ENCODE results near the gene MPHOSPH6. TPM values are rescaled to one million over a fixed set of nuclear protein-coding genes. Genes with fewer than 3 reads are reported as not detected.
"Not testable (repeated sequence)": the region's sequence is repeated elsewhere in the genome, so short reads cannot be mapped to it uniquely, and the experiment has no call there.

The MPHOSPH6 gene
- total RNA-seq, 1 donor from 2014 or later = 24.3 TPM

DNA sequence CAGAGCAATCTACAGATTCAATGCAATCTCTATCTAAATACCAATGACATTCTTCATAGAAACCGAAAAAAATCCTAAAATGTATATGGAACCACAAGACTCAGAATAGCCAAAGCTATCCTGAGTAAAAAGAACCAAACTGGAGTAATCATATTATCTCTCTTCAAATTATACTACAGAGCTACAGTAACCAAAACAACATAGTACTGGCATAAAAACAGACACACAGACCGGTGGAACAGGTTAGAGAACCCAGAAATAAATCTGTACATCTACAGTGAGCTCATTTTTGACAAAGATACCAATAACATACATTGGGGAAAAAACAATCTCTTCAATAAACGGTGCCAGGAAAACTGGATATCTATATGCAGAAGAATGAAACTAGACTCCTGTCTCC, 45.4 kb downstream of the MPHOSPH6 start:
- Histone ChIP-seq H3K4me3 (no peak overlapping the region), H3K36me3 (no peaks in the 10 kb centered on the region), H3K27me3 (ENCODE audit: low read depth) (no peaks in the 10 kb centered on the region), H3K4me1 (no peaks in the 10 kb centered on the region), H3K27ac (no peak overlapping the region), H3K9me3 (no peaks in the 10 kb centered on the region)
- no peak for DNase-seq
- no peak for TF ChIP-seq CTCF (IDR thresholded peaks at IDR 0.05)
- intact Hi-C loops (cut with DNase I) = no loop called here
- no peak for ATAC-seq

DNA sequence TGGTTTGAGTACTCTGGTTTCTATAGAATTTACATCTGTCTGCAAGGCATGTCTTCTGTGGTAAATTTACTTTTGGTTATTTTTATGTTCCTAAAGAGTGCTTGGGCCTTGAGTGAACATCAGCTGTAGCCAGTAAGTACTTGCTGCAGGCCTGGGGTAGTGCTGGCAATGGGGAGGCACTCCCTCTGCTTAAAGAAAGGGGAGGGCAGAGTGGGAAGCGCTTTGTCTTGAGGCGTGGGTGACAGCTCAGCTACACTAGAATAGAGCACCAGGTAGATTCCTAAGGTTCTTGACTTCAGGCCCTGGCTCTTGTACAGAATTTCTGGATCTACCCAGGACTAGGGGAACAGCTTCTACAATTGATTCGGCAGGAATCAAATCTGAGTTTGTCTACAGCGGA, 50.6 kb downstream of the MPHOSPH6 start:
- no peak overlapping the region for H3K27ac ChIP-seq
- H3K4me3 ChIP-seq = no peak overlapping the region
- H3K27me3 ChIP-seq (ENCODE audit: low read depth) = no peaks in the 10 kb centered on the region
- H3K9me3 ChIP-seq = no peaks in the 10 kb centered on the region
- no peaks in the 10 kb centered on the region for H3K36me3 ChIP-seq
- ATAC-seq (no peak), DNase-seq (no peak)
- TF ChIP-seq CTCF (IDR thresholded peaks at IDR 0.05) = no peak
- intact Hi-C loops (cut with DNase I) = no loop called here
- no peaks in the 10 kb centered on the region for H3K4me1 ChIP-seq

DNA sequence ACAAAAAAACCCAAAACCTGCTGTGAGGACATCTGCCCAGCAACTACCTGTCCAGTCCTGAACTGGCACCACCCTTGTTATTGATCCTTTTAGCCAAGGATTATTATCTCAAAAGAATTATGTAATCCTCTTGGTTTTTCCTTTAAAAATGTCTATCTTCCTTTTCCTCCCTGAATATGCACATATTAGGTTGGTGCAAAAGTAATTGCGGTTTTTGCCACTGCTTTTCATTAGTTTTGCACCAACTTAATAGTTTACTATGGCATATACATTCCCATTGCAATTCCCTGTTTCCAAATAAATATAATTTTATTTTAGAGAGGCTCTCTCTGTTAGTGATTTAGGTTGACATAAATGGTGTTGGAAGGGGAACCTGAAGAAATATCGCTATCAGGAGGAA, 51.3 kb downstream of the MPHOSPH6 start:
- no peak for TF ChIP-seq CTCF (IDR thresholded peaks at IDR 0.05)
- intact Hi-C loops (cut with DNase I) = no loop called here
- Histone ChIP-seq H3K4me1 (no peaks in the 10 kb centered on the region), H3K4me3 (no peak overlapping the region), H3K9me3 (no peaks in the 10 kb centered on the region), H3K27ac (no peak overlapping the region), H3K36me3 (no peaks in the 10 kb centered on the region), H3K27me3 (ENCODE audit: low read depth) (no peaks in the 10 kb centered on the region)
- ATAC-seq (no peak), DNase-seq (no peak)

DNA sequence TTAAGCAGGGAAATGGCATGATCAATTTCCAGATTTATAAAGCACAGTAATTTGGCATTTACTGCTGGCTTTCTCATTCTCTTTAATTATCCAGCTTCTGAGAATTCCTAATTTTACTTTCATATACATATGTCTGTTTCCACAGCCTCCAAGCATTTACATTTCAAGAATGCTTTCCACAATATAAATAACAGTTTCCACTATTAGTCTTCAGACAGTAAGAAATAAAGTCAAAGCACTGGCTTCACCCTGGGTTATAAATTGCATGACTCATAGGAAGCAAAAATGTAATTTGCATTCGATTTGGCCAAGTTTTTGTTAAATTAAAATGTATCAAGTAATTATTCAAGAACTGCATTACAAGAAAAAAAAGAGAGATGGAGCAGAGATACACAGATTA, 53.5 kb downstream of the MPHOSPH6 start:
- DNase-seq = no peak
- Histone ChIP-seq H3K9me3 (no peaks in the 10 kb centered on the region), H3K4me1 (no peaks in the 10 kb centered on the region), H3K4me3 (no peak overlapping the region), H3K27ac (no peak overlapping the region), H3K36me3 (no peaks in the 10 kb centered on the region), H3K27me3 (ENCODE audit: low read depth) (no peaks in the 10 kb centered on the region)
- no peak for ATAC-seq
- TF ChIP-seq CTCF (IDR thresholded peaks at IDR 0.05) = no peak
- intact Hi-C loops (cut with DNase I) = no loop called here

DNA sequence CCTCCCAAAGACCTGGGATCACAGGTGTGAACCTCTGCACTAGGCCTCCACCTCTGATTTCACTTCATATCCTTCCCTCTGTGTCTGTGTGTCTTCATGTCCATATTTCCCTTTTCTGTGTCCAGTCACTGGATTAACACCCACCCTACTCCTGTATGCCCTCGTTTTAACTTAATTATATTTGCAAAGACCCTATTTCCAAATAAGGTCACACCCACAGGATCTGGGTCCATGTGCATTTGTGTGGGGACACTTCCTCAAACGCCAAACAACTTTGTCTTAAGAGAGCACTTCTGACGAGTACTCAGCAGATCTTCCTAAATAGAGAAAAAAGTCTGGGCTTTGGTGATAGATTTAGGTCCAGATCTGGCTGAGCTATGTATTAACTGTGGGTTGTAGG, 56.3 kb downstream of the MPHOSPH6 start:
- Histone ChIP-seq H3K4me3 (no peak overlapping the region), H3K4me1 (no peaks in the 10 kb centered on the region), H3K27ac (no peak overlapping the region), H3K36me3 (no peaks in the 10 kb centered on the region), H3K9me3 (no peaks in the 10 kb centered on the region), H3K27me3 (ENCODE audit: low read depth) (no peaks in the 10 kb centered on the region)
- TF ChIP-seq CTCF (IDR thresholded peaks at IDR 0.05) = no peak
- intact Hi-C loops (cut with DNase I) = no loop called here
- no peak for ATAC-seq
- DNase-seq = no peak

DNA sequence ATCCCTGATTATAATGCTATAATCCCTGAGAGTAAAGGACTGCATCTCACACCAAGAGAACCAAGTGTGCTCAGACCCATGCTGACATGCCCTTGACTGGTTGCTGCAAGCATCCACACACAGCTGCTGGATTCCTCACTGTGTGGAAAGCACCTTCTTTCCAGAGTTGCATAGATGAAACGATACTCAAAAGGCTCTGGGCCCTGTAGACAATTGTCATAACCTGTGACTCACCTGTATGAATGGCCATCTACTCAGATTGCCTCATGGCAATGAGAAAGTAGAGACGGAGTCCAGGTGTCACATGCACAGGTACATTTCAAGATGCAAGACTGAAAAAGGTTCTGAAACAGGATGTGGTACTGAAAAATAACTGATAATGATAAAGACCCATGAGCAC, 58.1 kb downstream of the MPHOSPH6 start:
- Histone ChIP-seq H3K27ac (no peak overlapping the region), H3K4me3 (no peak overlapping the region), H3K36me3 (no peaks in the 10 kb centered on the region), H3K9me3 (no peaks in the 10 kb centered on the region), H3K27me3 (ENCODE audit: low read depth) (no peaks in the 10 kb centered on the region), H3K4me1 (no peaks in the 10 kb centered on the region)
- ATAC-seq = no peak
- intact Hi-C loops (cut with DNase I) = no loop called here
- DNase-seq = no peak
- no peak for TF ChIP-seq CTCF (IDR thresholded peaks at IDR 0.05)

DNA sequence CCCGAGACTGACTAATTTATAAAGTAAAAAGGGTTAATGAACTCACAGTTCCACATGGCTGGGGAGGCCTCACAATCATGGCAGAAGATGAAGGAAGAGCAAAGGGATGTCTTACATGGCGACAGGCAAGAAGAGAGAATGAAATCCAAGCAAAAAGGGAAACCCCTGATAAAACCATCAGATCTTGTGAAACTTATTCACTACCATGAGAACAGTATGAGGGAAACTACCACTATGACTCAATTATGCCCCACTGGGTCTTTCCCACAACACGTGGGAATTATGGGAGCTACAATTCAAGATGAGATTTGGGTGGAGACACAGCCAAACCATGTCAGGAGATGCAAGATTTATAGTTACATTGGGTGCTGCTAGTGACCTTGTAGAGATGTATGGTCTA, 60.8 kb downstream of the MPHOSPH6 start:
- DNase-seq; H3K27ac ChIP-seq; H3K27me3 ChIP-seq (ENCODE audit: low read depth); H3K36me3 ChIP-seq; H3K4me1 ChIP-seq; intact Hi-C loops (cut with DNase I); H3K9me3 ChIP-seq; ATAC-seq; H3K4me3 ChIP-seq: not testable (repeated sequence)
